Keratinocyte (primary cell): ENCODE measurements around the gene FRY. TPM values are rescaled to one million over a fixed set of nuclear protein-coding genes. Genes with fewer than 3 reads are reported as not detected.

ENCODE experiments used
- DNase-seq: peaks from one replicate; pipeline ENCODE4 v3.0.0-alpha.2; 2011; ENCODE audit warnings: low read depth, missing footprints, low spot score
- FAIRE-seq: peaks from 2 replicates; lab custom pipeline; 2011; peaks lifted over from hg19 to GRCh38; lab: Jason Lieb, UNC
- H2AFZ ChIP-seq: 2 replicates; pipeline ENCODE4 v1.6.0; 2012; ENCODE audit warnings: low read length, control low read depth, inconsistent platforms; ENCODE audit not compliant: control insufficient read depth
- H3K27ac ChIP-seq: 2 replicates; pipeline ENCODE4 v1.5.1; 2011; ENCODE audit warnings: low read length; ENCODE audit not compliant: control insufficient read depth, insufficient read depth
- H3K27me3 ChIP-seq: 3 replicates; pipeline ENCODE4 v1.6.0; 2011; ENCODE audit warnings: low read length; ENCODE audit not compliant: control insufficient read depth, insufficient read depth; ENCODE audit errors: extremely low read depth
- H3K36me3 ChIP-seq, 2 experiments: 2 replicates in 1 of 2; 3 replicates in 1 of 2; pipeline ENCODE4 v1.5.1; 2011; ENCODE audit warnings: low read length in 2 of 2, mild to moderate bottlenecking in 1 of 2; ENCODE audit not compliant: control insufficient read depth in 2 of 2, insufficient read depth in 2 of 2; ENCODE audit errors: extremely low read depth in 1 of 2
- H3K4me1 ChIP-seq: 3 replicates; pipeline ENCODE4 v1.5.1; 2011; ENCODE audit warnings: low read length; ENCODE audit not compliant: control insufficient read depth, insufficient read depth; ENCODE audit errors: extremely low read depth
- H3K4me2 ChIP-seq: 3 replicates; pipeline ENCODE4 v1.6.0; 2011; ENCODE audit warnings: low read depth, low read length; ENCODE audit not compliant: control insufficient read depth, insufficient read depth; ENCODE audit errors: extremely low read depth
- H3K4me3 ChIP-seq, 3 experiments: fragments of 200-600 bp in 1 of 3; sonication (generic) in 1 of 3; 2 replicates in 2 of 3; 3 replicates in 1 of 3; pipeline ENCODE4 v1.5.1; 2011 to 2016; ENCODE audit warnings: low read length in 3 of 3, mild to moderate bottlenecking in 3 of 3, control low read depth in 2 of 3, inconsistent platforms in 1 of 3, low read depth in 1 of 3, mixed read lengths in 1 of 3, mixed run types in 1 of 3, moderate library complexity in 1 of 3; ENCODE audit not compliant: control insufficient read depth in 2 of 3, insufficient read depth in 2 of 3; ENCODE audit errors: extremely low read depth in 1 of 3
- H3K79me2 ChIP-seq: 2 replicates; pipeline ENCODE4 v1.6.0; 2012; ENCODE audit warnings: low read length; ENCODE audit not compliant: control insufficient read depth, insufficient read depth
- H3K9ac ChIP-seq: 3 replicates; pipeline ENCODE4 v1.6.0; 2011; ENCODE audit warnings: low read length; ENCODE audit not compliant: control insufficient read depth, insufficient read depth; ENCODE audit errors: extremely low read depth
- H3K9me1 ChIP-seq: 3 replicates; pipeline ENCODE4 v1.6.0; 2011; ENCODE audit warnings: low read length; ENCODE audit not compliant: control insufficient read depth, insufficient read depth; ENCODE audit errors: extremely low read depth
- H3K9me3 ChIP-seq: 2 replicates; pipeline ENCODE4 v1.5.1; 2012; ENCODE audit warnings: low read depth, low read length; ENCODE audit not compliant: control insufficient read depth
- H4K20me1 ChIP-seq: 3 replicates; pipeline ENCODE4 v1.6.0; 2011; ENCODE audit warnings: low read length; ENCODE audit not compliant: control insufficient read depth, insufficient read depth; ENCODE audit errors: extremely low read depth
- CTCF ChIP-seq, 3 experiments: IDR thresholded peaks in 1 of 3; conservative IDR thresholded peaks in 1 of 3; optimal IDR thresholded peaks in 1 of 3; 2 replicates in 2 of 3; 3 replicates in 1 of 3; pipeline versions ENCODE3 to v1.5.1; 2011; ENCODE audit warnings: low read length in 3 of 3, mild to moderate bottlenecking in 3 of 3, moderate library complexity in 2 of 3, control low read depth in 1 of 3, inconsistent platforms in 1 of 3; ENCODE audit not compliant: insufficient read depth in 2 of 3; ENCODE audit errors: extremely low read depth in 1 of 3
- EZH2 ChIP-seq: IDR thresholded peaks from one replicate; pipeline ENCODE4 v1.6.1; 2012; ENCODE audit warnings: inconsistent platforms, mild to moderate bottlenecking, low read length, moderate library complexity
- dilution Hi-C: fragments of 300-500 bp; cut with MboI; formaldehyde crosslinking; loops from one replicate; pipeline ENCODE4 v1.7.0; 2020; ENCODE audit warnings: low sequenced_read_pairs; ENCODE audit not compliant: extremely low pct_ligation_motif_present
- polyA plus RNA-seq, 5 experiments: library from polyadenylated mRNA; depleted of rRNA in 3 of 5; stranded (reverse) in 3 of 5; stranded (forward) in 1 of 5; unstranded in 1 of 5; fragments of >200 nt; gene quantifications; 1 replicate in 1 of 5; 2 replicates in 3 of 5; 3 replicates in 1 of 5; pipeline versions ENCODE4 v1.2.1 to v1.2.3, GENCODE V29; 2011 to 2012; ENCODE audit warnings: missing spikeins in 2 of 5, low read depth in 1 of 5, low replicate concordance in 1 of 5

FRY gene
- polyA plus RNA-seq, 1 donor (not counting 4 experiments of a cell fraction or from before 2014, with no cell fraction given) = 0.80 TPM

DNA sequence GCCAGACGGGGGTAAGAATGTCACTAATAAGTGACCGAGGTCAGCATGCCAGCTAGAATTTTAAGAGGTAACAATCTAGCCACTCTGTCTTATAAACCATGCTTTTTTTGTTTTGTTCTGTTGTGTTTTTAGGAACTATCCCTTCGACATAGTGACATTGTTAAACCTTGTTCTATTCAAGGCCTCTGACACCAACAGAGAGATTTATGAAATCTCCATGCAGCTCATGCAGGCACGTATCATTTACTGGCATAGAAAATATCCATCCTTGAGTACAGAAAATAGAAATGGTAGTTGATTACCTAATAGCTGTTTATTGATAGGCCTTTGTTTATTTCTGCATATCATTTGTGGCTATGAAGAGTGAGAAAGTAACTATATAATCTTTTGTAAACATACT is 170.2 kb downstream of the FRY start:
- dilution Hi-C loops = no loop called here

DNA sequence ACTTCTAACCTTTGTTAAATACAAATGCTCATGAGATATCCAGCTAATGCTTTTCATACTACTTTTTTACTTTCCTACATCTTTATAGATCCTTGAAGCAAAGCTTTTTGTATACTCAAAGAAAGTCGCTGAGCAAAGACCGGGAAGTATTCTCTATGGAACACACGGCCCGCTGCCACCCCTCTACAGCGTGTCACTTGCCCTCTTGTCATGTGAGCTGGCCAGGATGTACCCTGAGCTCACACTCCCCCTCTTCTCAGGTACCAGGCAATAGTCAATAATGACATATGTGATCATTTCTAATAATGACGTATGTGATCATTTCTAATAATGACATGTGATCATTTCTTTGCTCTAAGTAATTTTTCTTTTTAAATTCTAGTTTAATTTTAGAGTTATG is 170.7 kb downstream of the FRY start:
- Histone ChIP-seq H3K9ac (no peak overlapping the region), H3K79me2 (no peaks in the 10 kb centered on the region), H4K20me1 (no peaks in the 10 kb centered on the region), H3K4me3 (no peak overlapping the region), H3K9me3 (no peaks in the 10 kb centered on the region), H3K27me3 (no peaks in the 10 kb centered on the region), H3K4me1 (no peaks in the 10 kb centered on the region), H3K4me2 (no peak overlapping the region), H3K9me1 (no peaks in the 10 kb centered on the region), H3K27ac (no peak overlapping the region), H2AFZ (no peak overlapping the region), H3K36me3 (no peaks in the 10 kb centered on the region)
- dilution Hi-C loops = no loop called here
- no peak for DNase-seq
- TF ChIP-seq CTCF (optimal IDR thresholded peaks at IDR 0.05 in 1 of 3, IDR thresholded peaks at IDR 0.05 in 1 of 3, conservative IDR thresholded peaks at IDR 0.05 in 1 of 3; ENCODE audit: extremely low read depth in 1 of 3, insufficient read depth in 2 of 3, low read length in 3 of 3) = no peak
- TF ChIP-seq EZH2 = no peak
- no peak for FAIRE-seq

More for the DNA sequence above, 170.2 kb downstream of the FRY start:
- Histone ChIP-seq H2AFZ (no peak overlapping the region), H3K79me2 (no peaks in the 10 kb centered on the region), H4K20me1 (no peaks in the 10 kb centered on the region), H3K4me2 (no peak overlapping the region), H3K4me1 (no peaks in the 10 kb centered on the region), H3K36me3 (no peaks in the 10 kb centered on the region), H3K4me3 (no peak overlapping the region), H3K27ac (no peak overlapping the region), H3K9me1 (no peaks in the 10 kb centered on the region), H3K27me3 (no peaks in the 10 kb centered on the region), H3K9me3 (no peaks in the 10 kb centered on the region), H3K9ac (no peak overlapping the region)
- no peak for FAIRE-seq
- DNase-seq = no peak
- no peak for TF ChIP-seq EZH2
- TF ChIP-seq CTCF (optimal IDR thresholded peaks at IDR 0.05 in 1 of 3, IDR thresholded peaks at IDR 0.05 in 1 of 3, conservative IDR thresholded peaks at IDR 0.05 in 1 of 3; ENCODE audit: extremely low read depth in 1 of 3, insufficient read depth in 2 of 3, low read length in 3 of 3) = no peak
